Mesodermal cell (in vitro differentiated cells): Measurements from ENCODE around the gene CRIM1.

ENCODE experiments used
- H3K27ac ChIP-seq: 2 replicates; pipeline ENCODE4 v1.7.0; 2013; ENCODE audit warnings: mild to moderate bottlenecking, low read depth, low read length, moderate library complexity; ENCODE audit not compliant: severe bottlenecking
- H3K36me3 ChIP-seq: 2 replicates; pipeline ENCODE4 v1.7.1; 2013; ENCODE audit warnings: mild to moderate bottlenecking, low read length, moderate library complexity; ENCODE audit not compliant: control insufficient read depth, insufficient read depth
- H3K4me1 ChIP-seq: one replicate; pipeline ENCODE4 v1.7.1; 2013; ENCODE audit warnings: mild to moderate bottlenecking, low read length; ENCODE audit not compliant: insufficient read depth, control insufficient read depth, poor library complexity, severe bottlenecking
- H3K4me3 ChIP-seq: 2 replicates; pipeline ENCODE4 v1.7.0; 2013; ENCODE audit warnings: low read length, control low read depth, mild to moderate bottlenecking; ENCODE audit not compliant: insufficient read depth, poor library complexity, severe bottlenecking; ENCODE audit errors: extremely low read depth
- H3K9me3 ChIP-seq: 2 replicates; pipeline ENCODE4 v1.7.1; 2013; ENCODE audit warnings: mild to moderate bottlenecking, low read length, moderate library complexity; ENCODE audit not compliant: control insufficient read depth
- WGBS, 2 experiments: methylation state at CpG; one replicate each; pipeline ENCODE4 v1.1.5; 2013; ENCODE audit warnings: missing lambda C conversion rate in 2 of 2; ENCODE audit not compliant: insufficient coverage in 2 of 2; 5-methylcytosine and 5-hydroxymethylcytosine counted together

Gene CRIM1

GRCh38 chr2:36566887-36567286 is 211.3 kb downstream of the CRIM1 start:
- Histone ChIP-seq H3K27ac (no peak overlapping the region), H3K4me1 (peaks cover 62% of the 10 kb centered on the region), H3K4me3 (no peak overlapping the region), H3K9me3 (no peaks in the 10 kb centered on the region), H3K36me3 (peaks cover 40% of the 10 kb centered on the region)
- 67 to 100% methylated on average over 1 to 2 of the region's 4 CpGs for WGBS, 2 experiments

- H3K4me1 ChIP-seq = peaks cover 58% of the 10 kb centered on the region
- 80% methylated on average over 1 of the region's 6 CpGs; no CpG with 5 or more reads in 1 of the 2 experiments for WGBS, 2 experiments
- H3K27ac ChIP-seq = peak overlapping the region; percentile 84
- no peak overlapping the region for H3K4me3 ChIP-seq
- H3K36me3 ChIP-seq = peaks cover 48% of the 10 kb centered on the region
- no peaks in the 10 kb centered on the region for H3K9me3 ChIP-seq
These were observed 212.3 kb downstream of the CRIM1 start for GRCh38 chr2:36567711-36568408.

- H3K4me3 ChIP-seq = no peak overlapping the region
- peak overlapping the region; percentile 84 for H3K27ac ChIP-seq
- no peaks in the 10 kb centered on the region for H3K9me3 ChIP-seq
- no CpG with 5 or more reads among the region's 6 CpGs for WGBS, 2 experiments
- peaks cover 50% of the 10 kb centered on the region for H3K4me1 ChIP-seq
- peaks cover 55% of the 10 kb centered on the region for H3K36me3 ChIP-seq
These were observed 213.1 kb downstream of the CRIM1 start for GRCh38 chr2:36568516-36569246.

GRCh38 chr2:36569267-36569856 is 213.8 kb downstream of the CRIM1 start:
- H3K27ac ChIP-seq = peak overlapping the region; percentile 84
- H3K36me3 ChIP-seq = peaks cover 61% of the 10 kb centered on the region
- peaks cover 43% of the 10 kb centered on the region for H3K4me1 ChIP-seq
- no peaks in the 10 kb centered on the region for H3K9me3 ChIP-seq
- H3K4me3 ChIP-seq = no peak overlapping the region
- WGBS, 2 experiments = 86 to 100% methylated on average over 2 of the region's 3 CpGs

- WGBS, 2 experiments = no CpG with 5 or more reads among the region's 1 CpG
- no peaks in the 10 kb centered on the region for H3K9me3 ChIP-seq
- H3K27ac ChIP-seq = no peak overlapping the region
- peaks cover 32% of the 10 kb centered on the region for H3K4me1 ChIP-seq
- no peak overlapping the region for H3K4me3 ChIP-seq
- H3K36me3 ChIP-seq = peaks cover 62% of the 10 kb centered on the region
These were observed 214.8 kb downstream of the CRIM1 start for GRCh38 chr2:36570416-36570815.

- Histone ChIP-seq H3K4me1 (peaks cover 27% of the 10 kb centered on the region), H3K27ac (peak overlapping the region; percentile 58), H3K9me3 (no peaks in the 10 kb centered on the region), H3K4me3 (no peak overlapping the region), H3K36me3 (peaks cover 57% of the 10 kb centered on the region)
- WGBS, 2 experiments = 51 to 79% methylated on average over 2 of the region's 3 CpGs
These were observed 216.6 kb downstream of the CRIM1 start for GRCh38 chr2:36572054-36572718.

- Histone ChIP-seq H3K27ac (peak overlapping the region; percentile 58), H3K9me3 (no peaks in the 10 kb centered on the region), H3K36me3 (peaks cover 58% of the 10 kb centered on the region), H3K4me3 (no peak overlapping the region), H3K4me1 (peaks cover 26% of the 10 kb centered on the region)
- WGBS, 2 experiments = no CpG with 5 or more reads among the region's 4 CpGs
These were observed 217.1 kb downstream of the CRIM1 start for GRCh38 chr2:36572719-36573059.

GRCh38 chr2:36573165-36573564 is 217.6 kb downstream of the CRIM1 start:
- Histone ChIP-seq H3K36me3 (peaks cover 62% of the 10 kb centered on the region), H3K4me1 (peaks cover 21% of the 10 kb centered on the region), H3K9me3 (no peaks in the 10 kb centered on the region), H3K27ac (no peak overlapping the region), H3K4me3 (no peak overlapping the region)
- WGBS, 2 experiments = no CpG with 5 or more reads among the region's 1 CpG

- WGBS, 2 experiments = no CpG with 5 or more reads among the region's 2 CpGs
- no peak overlapping the region for H3K4me3 ChIP-seq
- H3K27ac ChIP-seq = no peak overlapping the region
- peaks cover 76% of the 10 kb centered on the region for H3K36me3 ChIP-seq
- H3K9me3 ChIP-seq = no peaks in the 10 kb centered on the region
- H3K4me1 ChIP-seq = peaks cover 7% of the 10 kb centered on the region
These were observed 219.0 kb downstream of the CRIM1 start for GRCh38 chr2:36574560-36574959.

- Histone ChIP-seq H3K36me3 (peaks cover 88% of the 10 kb centered on the region), H3K27ac (no peak overlapping the region), H3K4me1 (no peaks in the 10 kb centered on the region), H3K9me3 (no peaks in the 10 kb centered on the region), H3K4me3 (no peak overlapping the region)
- WGBS, 2 experiments = 95 to 100% methylated on average over 1 to 2 of the region's 2 CpGs
These were observed 222.3 kb downstream of the CRIM1 start for GRCh38 chr2:36577884-36578283.
